T1000 (cell line): ENCODE measurements around the gene CEL.
"Not testable (repeated sequence)": the region's sequence is repeated elsewhere in the genome, so short reads cannot be mapped to it uniquely, and the experiment has no call there.

Source experiments
- DNase-seq: peaks from one replicate; lab custom pipeline; 2025; ENCODE audit warnings: mixed read lengths; lab: John Stamatoyannopoulos, UW

CEL gene

DNA sequence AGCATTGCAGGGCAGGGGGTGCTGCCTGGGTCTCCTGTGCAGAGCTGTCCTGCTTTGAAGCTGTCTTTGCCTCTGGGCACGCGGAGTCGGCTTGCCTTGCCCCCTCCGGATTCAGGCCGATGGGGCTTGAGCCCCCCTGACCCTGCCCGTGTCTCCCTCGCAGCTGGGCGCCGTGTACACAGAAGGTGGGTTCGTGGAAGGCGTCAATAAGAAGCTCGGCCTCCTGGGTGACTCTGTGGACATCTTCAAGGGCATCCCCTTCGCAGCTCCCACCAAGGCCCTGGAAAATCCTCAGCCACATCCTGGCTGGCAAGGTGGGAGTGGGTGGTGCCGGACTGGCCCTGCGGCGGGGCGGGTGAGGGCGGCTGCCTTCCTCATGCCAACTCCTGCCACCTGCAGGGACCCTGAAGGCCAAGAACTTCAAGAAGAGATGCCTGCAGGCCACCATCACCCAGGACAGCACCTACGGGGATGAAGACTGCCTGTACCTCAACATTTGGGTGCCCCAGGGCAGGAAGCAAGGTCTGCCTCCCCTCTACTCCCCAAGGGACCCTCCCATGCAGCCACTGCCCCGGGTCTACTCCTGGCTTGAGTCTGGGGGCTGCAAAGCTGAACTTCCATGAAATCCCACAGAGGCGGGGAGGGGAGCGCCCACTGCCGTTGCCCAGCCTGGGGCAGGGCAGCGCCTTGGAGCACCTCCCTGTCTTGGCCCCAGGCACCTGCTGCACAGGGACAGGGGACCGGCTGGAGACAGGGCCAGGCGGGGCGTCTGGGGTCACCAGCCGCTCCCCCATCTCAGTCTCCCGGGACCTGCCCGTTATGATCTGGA lies 2.7 kb downstream of the CEL start:
- no peak for DNase-seq

DNA sequence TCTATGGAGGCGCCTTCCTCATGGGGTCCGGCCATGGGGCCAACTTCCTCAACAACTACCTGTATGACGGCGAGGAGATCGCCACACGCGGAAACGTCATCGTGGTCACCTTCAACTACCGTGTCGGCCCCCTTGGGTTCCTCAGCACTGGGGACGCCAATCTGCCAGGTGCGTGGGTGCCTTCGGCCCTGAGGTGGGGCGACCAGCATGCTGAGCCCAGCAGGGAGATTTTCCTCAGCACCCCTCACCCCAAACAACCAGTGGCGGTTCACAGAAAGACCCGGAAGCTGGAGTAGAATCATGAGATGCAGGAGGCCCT lies 3.2 kb downstream of the CEL start:
- DNase-seq, result no peak

DNA sequence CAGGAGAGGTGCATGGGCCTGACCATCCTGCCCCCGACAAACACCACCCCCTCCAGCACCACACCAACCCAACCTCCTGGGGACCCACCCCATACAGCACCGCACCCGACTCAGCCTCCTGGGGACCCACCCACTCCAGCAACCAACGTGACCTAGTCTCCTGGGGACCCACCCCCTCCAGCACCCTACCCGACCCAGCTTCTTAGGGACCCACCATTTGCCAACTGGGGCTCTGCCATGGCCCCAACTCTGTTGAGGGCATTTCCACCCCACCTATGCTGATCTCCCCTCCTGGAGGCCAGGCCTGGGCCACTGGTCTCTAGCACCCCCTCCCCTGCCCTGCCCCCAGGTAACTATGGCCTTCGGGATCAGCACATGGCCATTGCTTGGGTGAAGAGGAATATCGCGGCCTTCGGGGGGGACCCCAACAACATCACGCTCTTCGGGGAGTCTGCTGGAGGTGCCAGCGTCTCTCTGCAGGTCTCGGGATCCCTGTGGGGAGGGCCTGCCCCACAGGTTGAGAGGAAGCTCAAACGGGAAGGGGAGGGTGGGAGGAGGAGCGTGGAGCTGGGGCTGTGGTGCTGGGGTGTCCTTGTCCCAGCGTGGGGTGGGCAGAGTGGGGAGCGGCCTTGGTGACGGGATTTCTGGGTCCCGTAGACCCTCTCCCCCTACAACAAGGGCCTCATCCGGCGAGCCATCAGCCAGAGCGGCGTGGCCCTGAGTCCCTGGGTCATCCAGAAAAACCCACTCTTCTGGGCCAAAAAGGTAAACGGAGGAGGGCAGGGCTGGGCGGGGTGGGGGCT lies 4.6 kb downstream of the CEL start:
- no peak for DNase-seq

DNA sequence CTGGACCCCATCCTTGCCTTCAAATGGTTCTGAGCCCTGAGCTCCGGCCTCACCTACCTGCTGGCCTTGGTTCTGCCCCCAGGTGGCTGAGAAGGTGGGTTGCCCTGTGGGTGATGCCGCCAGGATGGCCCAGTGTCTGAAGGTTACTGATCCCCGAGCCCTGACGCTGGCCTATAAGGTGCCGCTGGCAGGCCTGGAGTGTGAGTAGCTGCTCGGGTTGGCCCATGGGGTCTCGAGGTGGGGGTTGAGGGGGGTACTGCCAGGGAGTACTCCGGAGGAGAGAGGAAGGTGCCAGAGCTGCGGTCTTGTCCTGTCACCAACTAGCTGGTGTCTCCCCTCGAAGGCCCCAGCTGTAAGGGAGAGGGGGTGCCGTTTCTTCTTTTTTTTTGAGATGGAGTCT lies 5.2 kb downstream of the CEL start:
- DNase-seq, result no peak

DNA sequence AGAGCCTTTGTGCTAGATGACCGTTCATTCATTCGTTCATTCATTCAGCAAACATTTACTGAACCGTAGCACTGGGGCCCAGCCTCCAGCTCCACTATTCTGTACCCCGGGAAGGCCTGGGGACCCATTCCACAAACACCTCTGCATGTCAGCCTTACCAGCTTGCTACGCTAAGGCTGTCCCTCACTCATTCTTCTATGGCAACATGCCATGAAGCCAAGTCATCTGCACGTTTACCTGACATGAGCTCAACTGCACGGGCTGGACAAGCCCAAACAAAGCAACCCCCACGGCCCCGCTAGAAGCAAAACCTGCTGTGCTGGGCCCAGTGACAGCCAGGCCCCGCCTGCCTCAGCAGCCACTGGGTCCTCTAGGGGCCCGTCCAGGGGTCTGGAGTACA lies 6.0 kb downstream of the CEL start:
- no peak for DNase-seq

DNA sequence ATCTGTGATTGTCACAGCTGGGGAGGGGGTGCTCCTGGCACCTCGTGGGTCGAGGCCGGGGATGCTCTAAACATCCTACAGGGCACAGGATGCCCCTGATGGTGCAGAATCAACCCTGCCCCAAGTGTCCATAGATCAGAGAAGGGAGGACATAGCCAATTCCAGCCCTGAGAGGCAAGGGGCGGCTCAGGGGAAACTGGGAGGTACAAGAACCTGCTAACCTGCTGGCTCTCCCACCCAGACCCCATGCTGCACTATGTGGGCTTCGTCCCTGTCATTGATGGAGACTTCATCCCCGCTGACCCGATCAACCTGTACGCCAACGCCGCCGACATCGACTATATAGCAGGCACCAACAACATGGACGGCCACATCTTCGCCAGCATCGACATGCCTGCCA lies 6.7 kb downstream of the CEL start:
- not testable (repeated sequence) for DNase-seq

DNA sequence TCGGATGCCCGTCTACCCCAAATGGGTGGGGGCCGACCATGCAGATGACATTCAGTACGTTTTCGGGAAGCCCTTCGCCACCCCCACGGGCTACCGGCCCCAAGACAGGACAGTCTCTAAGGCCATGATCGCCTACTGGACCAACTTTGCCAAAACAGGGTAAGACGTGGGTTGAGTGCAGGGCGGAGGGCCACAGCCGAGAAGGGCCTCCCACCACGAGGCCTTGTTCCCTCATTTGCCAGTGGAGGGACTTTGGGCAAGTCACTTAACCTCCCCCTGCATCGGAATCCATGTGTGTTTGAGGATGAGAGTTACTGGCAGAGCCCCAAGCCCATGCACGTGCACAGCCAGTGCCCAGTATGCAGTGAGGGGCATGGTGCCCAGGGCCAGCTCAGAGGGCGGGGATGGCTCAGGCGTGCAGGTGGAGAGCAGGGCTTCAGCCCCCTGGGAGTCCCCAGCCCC lies 8.8 kb downstream of the CEL start:
- not testable (repeated sequence) for DNase-seq

DNA sequence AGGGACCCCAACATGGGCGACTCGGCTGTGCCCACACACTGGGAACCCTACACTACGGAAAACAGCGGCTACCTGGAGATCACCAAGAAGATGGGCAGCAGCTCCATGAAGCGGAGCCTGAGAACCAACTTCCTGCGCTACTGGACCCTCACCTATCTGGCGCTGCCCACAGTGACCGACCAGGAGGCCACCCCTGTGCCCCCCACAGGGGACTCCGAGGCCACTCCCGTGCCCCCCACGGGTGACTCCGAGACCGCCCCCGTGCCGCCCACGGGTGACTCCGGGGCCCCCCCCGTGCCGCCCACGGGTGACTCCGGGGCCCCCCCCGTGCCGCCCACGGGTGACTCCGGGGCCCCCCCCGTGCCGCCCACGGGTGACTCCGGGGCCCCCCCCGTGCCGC lies 9.2 kb downstream of the CEL start:
- DNase-seq, result not testable (repeated sequence)

DNA sequence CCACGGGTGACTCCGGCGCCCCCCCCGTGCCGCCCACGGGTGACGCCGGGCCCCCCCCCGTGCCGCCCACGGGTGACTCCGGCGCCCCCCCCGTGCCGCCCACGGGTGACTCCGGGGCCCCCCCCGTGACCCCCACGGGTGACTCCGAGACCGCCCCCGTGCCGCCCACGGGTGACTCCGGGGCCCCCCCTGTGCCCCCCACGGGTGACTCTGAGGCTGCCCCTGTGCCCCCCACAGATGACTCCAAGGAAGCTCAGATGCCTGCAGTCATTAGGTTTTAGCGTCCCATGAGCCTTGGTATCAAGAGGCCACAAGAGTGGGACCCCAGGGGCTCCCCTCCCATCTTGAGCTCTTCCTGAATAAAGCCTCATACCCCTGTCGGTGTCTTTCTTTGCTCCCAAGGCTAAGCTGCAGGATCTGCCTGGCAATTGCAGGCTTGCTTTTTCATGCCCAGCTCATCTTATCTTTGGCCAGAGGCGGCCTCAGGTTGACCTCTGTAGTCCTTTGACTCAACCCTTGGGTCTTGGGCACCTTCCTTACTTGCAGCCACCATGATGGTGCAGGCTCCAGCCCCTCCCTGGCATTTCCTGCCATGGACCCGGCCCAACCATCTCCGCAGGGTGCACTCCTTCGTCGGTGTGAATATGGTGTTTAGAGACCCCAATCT lies 9.8 kb downstream of the CEL start:
- no peak for DNase-seq

DNA sequence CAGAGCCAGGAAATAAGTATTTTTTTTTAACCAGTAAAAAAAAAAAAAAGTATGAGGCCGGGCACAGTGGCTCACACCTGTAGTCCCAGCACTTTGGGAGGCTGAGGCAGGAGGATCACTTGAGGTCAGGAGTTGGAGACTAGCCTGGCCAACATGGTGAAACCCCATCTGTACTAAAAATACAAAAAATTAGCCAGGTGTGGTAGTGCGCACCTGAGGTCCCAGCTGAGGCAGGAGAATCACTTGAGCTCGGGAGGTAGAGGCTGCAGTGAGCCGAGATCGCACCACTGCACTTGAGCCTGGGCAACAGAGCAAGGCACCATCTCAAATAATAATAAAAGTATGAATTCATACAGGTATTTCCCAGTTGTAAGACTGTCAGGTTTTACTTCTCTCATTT lies 10.4 kb downstream of the CEL start:
- DNase-seq, result not testable (repeated sequence)

DNA sequence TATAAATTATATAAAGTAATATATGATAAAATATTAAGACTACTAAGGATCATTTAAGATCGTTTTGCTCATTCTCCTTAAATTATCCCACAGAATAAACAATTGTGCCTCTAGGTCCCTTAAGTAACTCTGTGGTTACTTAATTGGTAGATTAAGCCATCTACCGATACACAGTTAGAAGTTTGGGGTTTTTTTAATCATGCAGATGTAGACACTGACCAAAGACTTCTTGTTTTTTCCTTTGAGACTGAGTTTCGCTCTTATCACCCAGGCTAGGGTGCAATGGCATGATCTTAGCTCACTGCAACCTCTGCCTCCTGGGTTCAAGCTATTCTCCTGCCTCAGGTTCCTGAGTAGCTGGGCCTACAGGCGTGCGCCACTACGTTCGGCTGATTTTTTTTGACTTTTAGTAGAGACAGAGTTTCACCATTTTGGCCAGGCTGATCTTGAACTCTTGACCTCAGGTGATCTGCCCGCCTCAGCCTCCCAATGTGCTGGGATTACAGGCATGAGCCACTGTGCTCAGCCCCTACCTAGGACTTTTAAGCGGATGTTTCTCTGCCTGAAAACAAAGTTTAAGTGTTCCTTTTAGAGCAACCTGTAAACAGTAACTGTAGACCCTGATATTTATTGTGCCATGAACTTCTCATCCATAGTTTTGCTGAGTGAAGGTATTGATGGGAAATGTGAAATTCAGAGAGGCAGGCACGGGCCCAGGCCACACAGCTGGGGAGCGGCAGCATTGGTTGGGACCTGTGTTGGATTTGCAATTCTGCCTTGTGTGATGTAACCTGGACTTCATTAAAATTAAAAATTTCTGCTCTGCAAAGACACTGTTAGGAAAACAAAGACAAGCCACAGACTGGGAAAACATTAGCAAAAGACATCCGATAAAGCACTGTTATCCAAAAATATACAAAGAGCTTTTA lies 11.6 kb downstream of the CEL start:
- no peak for DNase-seq

DNA sequence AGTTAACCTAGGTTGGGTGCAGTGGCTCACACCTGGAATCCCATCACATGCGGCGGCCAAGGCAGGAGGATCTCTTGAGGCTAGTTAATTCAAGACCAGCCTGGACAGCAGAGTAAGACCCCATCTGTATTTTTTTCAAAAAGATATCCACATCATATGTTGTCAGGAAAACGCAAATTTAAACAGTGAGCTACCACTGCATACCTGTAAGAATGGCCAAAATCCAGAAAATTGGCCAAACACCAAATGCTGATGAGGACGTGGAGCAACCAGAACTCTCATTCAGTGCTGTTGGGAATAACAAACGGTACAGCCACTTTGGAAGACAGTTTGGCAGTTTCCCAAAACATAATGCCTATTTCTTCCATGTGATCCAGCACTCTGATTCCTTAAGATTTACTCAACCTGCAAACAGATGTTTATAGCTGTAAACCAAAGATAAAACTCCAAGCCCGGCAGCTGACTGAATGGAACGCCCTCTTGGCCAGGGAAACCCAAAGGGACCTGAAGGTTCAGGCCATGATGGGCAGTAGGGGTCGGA lies 12.4 kb downstream of the CEL start:
- DNase-seq, result no peak

DNA sequence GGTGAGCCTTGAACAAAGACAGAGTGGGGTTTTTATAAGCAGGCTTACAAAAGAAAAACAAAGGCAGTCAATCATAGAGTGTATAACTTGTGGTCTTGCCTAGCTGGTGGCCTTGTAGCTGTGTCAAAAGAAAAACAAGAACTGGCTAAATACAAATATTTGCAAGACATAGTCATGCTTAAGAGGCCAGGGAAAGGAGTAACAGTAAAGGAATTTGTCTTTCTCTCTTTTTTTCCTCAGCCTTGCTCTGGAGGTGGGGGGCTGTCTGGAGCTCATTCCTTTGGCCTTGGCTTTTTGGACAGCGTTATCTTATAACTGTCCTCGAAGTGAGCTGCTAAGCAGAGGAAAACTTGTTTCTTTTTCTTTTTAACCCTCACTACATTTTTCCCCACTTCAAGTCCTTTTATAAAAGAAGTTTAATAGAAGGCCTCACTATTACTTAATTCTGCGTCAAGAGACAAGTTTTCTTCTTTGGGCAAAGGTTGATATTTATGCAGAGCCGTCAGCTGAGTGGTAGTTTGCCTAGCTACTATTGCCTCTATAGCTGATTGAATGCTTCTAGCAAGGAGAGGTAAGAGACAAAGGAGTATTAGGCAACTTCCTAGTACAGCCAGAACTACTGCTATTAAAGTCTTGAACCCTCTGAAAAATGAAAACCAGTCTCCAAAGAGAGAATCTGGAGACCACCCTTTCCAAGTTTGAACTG lies 14.3 kb downstream of the CEL start:
- DNase-seq, result no peak

DNA sequence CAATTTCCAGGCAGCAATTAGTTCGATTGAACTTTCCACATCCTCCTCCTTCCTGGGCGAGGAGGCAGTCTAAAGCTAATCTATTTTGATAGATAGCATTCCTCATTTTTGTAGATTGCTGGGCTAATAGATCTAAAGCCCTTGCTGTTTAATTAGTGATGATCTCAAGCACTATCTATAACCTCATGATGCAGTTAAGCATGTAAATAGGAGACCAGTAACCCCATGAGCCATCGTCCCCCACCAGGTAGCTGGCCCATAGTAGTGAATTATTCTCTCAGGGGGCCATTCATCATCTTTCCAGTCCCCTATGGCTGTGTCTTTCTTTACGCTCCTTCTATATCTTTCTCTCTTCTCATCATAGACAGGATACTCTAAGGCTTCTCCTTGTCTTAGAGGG lies 14.9 kb downstream of the CEL start:
- DNase-seq, result no peak

DNA sequence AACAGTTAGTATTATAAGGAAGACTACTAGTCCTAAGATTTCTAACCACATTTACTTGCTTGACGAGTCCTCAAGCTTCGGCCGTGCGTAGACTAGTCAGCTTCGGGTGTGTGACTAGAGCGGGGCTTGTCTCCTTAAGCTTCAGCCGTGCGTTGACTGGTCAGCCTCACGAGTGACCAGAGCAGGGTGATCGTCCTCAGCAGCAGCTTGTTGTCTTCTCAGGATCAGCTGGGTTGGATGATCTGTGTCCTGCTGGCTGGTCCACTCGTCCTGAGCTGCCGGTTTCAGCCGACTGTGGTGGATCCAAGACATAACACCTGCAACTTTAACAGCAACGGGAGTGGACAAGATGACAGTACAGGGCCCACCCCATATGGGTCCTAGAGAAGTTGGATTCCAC lies 16.7 kb downstream of the CEL start:
- no peak for DNase-seq

DNA sequence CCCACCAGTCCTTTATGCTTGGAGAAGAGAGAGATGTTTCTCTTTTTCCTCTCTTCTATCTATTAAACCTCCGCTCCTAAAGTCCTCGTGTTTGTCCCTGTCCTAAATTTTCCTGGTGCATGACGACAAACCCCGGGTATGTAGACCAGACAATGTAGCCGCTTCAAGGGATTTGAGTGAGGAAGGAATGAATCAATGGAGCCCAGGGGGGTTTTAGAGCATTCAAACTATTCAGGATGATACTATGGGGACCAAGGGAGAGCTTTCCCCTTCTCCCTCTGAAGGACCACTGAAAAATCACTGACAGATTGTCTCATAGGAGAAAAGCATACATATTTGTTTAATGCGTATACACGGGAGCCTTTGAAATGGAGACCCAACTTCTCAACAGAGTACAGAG lies 18.4 kb downstream of the CEL start:
- no peak for DNase-seq

DNA sequence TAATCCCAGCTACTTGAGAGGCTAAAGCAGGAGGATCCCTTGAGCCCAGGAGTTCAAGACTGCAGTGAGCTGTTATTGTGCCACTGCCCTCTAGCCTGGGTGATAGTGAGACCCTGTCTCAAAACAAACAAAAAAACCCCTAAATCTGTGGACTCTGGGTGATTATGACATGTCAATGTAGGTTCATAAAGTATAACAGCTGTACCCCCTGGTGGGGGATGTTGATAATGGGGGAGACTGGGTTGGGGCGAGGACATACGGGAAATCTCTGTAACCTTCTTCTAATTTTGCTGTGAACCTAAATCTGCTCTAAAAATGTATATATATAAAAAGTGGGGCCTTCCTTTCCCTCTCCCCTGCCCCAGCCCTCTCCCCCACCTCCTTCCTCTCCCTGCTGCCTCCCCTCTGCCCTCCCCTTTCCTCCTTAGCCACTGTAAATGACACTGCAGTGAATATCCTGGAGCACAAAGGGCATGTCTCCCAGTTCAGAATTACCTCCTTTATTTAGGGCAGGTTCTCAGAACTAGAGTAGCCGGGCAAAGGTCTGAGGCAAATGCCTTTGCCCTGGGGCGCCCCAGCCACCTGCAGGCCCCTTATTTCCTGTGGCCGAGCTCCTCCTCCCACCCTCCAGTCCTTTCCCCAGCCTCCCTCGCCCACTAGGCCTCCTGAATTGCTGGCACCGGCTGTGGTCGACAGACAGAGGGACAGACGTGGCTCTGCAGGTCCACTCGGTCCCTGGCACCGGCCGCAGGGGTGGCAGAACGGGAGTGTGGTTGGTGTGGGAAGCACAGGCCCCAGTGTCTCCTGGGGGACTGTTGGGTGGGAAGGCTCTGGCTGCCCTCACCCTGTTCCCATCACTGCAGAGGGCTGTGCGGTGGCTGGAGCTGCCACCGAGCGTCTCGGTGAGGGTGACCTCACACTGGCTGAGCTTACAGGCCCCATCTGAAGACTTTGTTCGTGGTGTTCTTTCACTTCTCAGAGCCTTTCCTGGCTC lies 19.3 kb downstream of the CEL start:
- not testable (repeated sequence) for DNase-seq

DNA sequence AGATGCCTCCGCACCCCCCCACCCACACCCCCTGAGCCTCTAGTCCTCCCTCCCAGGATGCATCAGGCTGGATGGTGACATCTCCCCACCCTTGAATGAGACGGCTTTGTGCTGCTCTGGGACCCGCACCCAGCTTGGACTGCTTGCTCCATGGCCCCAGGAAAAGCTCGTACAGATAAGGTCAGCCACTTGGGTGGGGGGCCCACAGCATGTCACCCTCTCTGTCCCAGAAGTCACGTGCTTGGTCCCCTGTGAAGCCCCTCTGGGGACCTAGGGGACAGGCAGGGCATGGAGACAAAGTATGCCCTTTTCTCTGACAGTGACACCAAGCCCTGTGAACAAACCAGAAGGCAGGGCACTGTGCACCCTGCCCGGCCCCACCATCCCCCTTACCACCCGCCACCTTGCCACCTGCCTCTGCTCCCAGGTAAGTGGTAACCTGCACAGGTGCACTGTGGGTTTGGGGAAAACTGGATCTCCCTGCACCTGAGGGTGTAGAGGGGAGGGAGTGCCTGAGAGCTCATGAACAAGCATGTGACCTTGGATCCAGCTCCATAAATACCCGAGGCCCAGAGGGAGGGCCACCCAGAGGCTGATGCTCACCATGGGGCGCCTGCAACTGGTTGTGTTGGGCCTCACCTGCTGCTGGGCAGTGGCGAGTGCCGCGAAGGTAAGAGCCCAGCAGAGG lies 20.3 kb downstream of the CEL start:
- DNase-seq, result not testable (repeated sequence)

DNA sequence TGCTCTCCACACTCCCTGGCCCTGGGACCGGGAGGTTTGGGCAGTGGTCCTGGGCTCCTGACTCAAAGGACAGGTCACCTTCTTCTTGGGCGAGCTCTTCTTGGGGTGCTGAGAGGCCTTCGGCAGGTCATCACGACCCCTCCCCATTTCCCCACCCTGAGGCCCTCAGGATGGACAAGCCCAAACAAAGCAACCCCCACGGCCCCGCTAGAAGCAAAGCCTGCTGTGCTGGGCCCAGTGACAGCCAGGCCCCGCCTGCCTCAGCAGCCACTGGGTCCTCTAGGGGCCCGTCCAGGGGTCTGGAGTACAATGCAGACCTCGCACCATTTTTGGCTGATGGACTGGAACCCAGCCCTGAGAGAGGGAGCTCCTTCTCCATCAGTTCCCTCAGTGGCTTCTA lies 21.9 kb downstream of the CEL start:
- not testable (repeated sequence) for DNase-seq
